GM21529 (cell line): Measurements from ENCODE around the gene HLA-A.

ENCODE experiments used
- ATAC-seq: cut with Tn5 transposase; IDR thresholded peaks from one replicate; pipeline ENCODE4 v1.9.1; 2021; ENCODE audit not compliant: unreplicated experiment

The HLA-A gene

DNA sequence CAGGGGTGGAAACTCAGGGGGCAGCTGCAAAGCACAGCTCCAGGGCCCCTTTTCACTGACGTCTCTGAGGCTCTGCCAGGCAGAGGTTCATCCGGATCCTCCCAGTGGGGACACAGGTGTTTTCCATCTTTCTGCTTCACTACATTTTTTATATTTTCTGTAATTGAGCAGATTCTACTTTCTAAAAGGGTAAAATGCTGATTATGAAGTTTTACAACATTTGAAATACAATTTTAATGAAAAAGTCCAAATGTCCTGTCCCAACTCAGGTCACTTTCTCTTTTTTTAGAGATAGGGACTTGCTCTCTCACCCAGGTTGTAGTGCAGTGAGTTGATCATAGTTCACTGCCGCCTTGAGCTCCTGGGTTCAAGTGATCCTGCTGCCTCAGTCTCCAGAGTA is 41.9 kb downstream of the HLA-A start:
- no peak for ATAC-seq

DNA sequence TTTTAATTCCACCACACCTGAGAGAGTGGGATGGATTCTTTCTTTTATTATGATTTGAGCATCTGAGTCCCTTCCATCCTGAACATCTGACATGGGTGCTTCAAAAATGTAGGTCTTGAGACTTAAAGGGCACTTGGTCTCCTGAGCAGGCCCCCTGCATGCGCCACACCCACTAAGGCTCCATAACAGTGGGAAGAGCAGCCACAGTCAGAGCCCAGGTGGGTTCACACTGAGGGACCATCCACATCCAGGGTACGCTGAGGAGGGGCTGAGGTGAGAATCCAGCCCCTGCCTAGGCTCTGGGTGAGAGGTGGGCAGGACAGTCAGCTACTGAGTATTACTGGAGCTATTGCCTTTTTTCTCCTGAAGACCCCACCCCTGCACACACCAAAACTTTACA is 42.7 kb downstream of the HLA-A start:
- no peak for ATAC-seq

DNA sequence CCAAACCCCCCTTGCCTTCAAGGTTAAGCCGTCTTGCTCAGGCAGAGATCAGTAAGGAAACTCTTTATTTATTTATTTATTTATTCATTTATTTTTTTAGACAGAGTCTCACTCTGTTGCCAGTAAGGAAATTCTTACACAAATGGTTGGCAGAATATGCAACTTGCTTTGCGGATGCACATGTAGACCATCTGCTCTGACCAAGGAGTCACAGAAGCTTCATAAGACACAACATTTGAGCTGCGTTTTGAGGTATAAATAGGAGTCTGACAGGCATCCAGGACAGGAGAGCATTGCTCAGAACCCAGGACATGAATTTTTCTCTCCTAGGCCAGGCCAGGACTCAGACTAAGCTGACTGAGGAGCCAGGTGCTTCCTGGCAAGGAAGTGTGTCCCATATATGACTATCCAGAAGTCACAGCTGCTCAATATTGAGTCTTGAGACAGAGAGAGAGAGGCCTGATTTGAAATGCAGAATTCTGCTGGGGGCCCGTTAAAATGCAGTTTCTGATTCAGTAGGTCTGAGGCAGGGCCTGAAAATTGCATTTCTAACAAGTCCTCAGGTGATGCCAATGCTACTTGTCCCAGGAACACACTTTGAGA is 43.9 kb downstream of the HLA-A start:
- no peak for ATAC-seq

DNA sequence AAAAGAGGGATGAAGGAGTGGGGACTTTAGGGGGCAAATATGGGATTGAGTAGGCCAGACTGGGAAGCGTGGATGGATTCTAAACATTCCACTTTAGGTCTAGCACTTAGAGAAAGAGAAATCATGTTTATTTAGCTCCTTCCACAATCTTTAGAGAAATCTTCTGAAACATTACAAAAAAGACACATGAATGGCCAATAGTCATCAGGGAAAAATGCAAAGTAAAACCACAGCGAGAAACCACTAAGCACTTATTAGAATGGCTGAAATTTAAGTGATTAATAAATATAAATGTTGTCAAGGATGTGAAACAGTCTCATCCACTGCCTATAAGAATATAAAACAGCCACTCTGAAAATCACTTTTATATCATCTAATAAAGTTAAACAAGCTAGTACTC is 46.9 kb downstream of the HLA-A start:
- no peak for ATAC-seq

DNA sequence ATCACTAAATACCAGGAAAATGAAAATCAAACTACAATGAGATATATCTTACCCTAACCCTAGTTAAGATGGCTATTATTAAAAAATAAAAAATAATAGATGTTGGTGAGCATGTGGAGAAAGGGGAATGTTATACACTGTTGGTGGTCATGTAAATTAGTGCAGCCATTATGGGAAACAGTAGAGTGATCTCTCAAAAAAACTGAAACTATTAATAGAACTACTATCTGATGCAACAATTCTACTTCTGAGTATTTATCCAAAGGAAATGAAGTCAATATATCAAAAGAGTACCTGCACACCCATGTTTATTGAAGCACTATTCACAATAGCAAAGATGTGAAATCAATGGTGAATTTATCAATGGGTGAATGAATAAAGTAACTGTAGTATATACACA is 48.6 kb downstream of the HLA-A start:
- ATAC-seq, result no peak

DNA sequence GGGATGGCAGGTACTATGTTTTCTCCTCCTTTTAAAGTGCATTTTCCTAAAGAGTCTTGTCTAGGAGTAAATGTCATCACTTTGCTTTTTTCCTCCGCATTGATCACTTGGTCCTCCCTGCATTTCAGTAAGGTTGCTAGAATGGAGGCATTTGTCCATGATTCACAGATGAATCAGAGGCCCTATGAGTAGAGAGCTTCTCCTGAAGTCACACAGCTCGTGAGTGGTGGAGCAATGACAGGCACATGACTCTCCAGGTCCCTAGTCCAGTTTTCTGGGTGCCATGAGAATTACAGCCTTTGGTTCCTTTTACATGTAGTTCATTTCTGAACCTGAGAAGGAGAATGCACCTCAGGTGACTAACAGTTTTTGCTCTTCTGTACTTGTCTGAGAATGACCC is 50.5 kb downstream of the HLA-A start:
- ATAC-seq, result no peak

DNA sequence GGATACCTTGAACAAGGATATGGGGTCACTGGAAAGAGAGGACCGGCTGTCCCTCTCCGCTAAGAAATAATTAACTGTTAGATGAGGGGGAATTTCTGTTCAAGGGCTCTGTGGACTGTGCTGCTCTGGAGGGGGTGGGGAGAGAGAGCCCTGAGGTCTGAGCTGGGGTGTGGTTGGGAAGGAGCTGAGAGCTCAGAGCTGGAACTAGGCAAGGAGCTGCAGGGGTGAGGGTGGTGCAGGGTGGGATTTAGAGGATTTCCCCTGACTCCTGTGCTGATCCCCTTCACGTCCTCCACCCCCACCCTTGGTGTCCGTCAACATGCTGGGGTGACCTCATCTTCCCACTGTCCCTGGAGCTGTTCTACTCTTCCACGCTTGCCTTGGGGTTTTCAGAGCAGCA is 52.5 kb downstream of the HLA-A start:
- ATAC-seq, result no peak

DNA sequence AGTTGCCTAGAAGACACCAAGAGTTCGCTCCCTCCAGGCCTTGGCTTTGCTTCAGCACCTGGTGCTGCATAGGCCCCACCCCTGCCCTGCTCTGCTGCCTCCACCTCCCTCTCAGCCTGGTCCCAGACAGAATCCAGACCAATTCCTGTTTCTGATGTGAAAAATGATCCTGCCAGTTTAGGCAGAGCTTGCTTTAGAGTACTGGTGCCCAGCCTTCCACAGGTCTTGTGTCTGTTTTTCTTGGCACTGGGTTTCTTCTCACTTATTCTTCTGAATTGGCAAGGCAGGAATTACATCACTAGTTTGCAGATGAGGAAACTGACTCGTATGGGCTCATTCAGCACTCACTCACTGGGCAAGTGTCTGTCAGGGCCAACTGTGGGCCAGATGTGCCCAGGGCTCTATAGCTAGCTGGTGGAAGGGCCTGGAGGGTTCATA is 53.0 kb downstream of the HLA-A start:
- ATAC-seq, result no peak
